ENCODE data around the gene PRR3.
"Not testable (repeated sequence)": the region's sequence is repeated elsewhere in the genome, so short reads cannot be mapped to it uniquely, and the experiment has no call there.

PRR3 gene

DNA sequence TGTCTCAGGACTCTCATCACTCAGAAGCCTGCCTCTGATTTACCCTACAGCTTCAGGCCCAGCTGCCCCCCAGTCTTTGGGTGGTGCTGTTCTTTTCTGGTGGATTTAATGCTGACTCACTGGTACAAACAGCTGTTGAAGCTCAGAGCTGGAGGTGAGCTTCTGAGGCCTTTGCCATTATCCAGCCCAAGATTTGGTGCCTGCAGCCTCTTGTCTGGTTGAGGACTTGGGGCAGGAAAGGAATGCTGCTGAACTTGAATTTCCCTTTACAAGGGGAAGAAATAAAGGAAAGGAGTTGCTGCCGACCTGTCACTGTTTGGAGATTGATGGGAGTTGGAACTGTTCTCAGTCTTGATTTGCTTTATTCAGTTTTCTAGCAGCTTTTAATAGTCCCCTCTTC is 33.9 kb downstream of the PRR3 start:
- H3K4me3 ChIP-seq (ENCODE audit: low read depth, low read length) = no peak overlapping the region
- in situ Hi-C loops (cut with HindIII; ENCODE audit: low sequenced_read_pairs) = no loop called here
- TF ChIP-seq, protein P1, sequence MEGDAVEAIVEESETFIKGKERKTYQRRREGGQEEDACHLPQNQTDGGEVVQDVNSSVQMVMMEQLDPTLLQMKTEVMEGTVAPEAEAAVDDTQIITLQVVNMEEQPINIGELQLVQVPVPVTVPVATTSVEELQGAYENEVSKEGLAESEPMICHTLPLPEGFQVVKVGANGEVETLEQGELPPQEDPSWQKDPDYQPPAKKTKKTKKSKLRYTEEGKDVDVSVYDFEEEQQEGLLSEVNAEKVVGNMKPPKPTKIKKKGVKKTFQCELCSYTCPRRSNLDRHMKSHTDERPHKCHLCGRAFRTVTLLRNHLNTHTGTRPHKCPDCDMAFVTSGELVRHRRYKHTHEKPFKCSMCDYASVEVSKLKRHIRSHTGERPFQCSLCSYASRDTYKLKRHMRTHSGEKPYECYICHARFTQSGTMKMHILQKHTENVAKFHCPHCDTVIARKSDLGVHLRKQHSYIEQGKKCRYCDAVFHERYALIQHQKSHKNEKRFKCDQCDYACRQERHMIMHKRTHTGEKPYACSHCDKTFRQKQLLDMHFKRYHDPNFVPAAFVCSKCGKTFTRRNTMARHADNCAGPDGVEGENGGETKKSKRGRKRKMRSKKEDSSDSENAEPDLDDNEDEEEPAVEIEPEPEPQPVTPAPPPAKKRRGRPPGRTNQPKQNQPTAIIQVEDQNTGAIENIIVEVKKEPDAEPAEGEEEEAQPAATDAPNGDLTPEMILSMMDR (IDR thresholded peaks at IDR 0.05; ENCODE audit: low read depth, low read length, missing control alignments) = no peak
- DNase-seq (ENCODE audit: low read depth) = no peak

DNA sequence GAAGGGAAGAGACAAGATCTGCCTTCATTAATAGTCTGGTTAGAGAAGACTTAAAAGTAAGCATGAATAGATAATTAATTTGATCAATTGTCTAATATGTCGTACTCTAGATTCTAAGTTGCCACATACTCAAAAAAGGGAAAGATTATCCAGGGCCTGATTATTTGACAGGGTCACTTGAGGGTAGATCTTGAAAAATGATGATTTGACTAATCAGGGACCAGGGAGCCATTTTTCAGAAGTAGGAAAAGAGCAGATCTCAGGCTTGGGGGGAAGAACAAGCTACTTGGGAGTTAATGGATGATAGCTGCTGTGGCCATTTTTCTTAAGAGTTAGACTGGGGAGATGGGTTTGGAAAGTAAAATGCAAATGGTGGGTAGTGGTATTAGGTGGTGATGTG is 35.2 kb downstream of the PRR3 start:
- H3K4me3 ChIP-seq (ENCODE audit: low read depth, low read length) = no peak overlapping the region
- no peak for DNase-seq (ENCODE audit: low read depth)
- TF ChIP-seq, protein P1 (IDR thresholded peaks at IDR 0.05; ENCODE audit: low read depth, low read length, missing control alignments) = no peak
- in situ Hi-C loops (cut with HindIII; ENCODE audit: low sequenced_read_pairs) = no loop called here

DNA sequence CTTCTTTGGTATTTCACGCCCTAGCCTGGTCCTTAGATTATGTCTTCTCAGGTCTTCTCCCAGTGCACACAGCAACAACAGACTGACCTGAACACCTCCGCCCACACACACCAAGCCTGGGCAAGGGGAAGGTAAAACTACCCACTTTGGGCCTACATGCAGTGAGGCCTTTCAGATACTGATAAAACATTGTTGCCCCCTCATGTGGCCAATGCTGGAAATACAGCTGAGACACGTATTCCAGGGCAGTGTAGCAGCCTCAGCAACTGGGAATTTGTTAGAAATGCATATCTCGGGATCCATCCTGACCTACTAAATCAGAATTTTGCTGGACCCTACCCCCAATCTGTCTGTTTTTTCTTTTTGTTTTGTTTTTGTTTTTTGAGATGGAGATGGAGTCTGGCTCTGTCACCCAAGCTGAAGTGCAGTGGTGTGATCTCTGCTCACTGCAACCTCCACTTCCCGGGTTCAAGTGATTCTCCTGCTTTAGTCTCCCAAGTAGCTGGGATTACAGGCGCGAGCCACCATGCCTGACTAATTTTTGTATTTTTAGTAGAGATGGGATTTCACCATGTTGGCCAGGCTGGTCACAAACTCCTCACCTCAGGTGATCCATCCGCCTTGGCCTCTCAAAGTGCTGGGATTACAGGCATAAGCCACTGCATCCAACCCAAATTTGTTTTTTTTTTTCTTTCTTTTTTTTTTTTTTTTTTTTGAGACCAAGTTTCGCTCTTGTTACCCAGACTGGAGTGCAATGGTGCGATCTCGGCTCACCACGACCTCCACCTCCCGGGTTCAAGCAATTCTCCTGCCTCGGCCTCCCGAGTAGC is 40.4 kb downstream of the PRR3 start:
- TF ChIP-seq, protein P1 (IDR thresholded peaks at IDR 0.05; ENCODE audit: low read depth, low read length, missing control alignments) = peak; percentile 80
- in situ Hi-C loops (cut with HindIII; ENCODE audit: low sequenced_read_pairs); H3K4me3 ChIP-seq (ENCODE audit: low read depth, low read length): not testable (repeated sequence)
- DNase-seq (ENCODE audit: low read depth) = peak; percentile 58

DNA sequence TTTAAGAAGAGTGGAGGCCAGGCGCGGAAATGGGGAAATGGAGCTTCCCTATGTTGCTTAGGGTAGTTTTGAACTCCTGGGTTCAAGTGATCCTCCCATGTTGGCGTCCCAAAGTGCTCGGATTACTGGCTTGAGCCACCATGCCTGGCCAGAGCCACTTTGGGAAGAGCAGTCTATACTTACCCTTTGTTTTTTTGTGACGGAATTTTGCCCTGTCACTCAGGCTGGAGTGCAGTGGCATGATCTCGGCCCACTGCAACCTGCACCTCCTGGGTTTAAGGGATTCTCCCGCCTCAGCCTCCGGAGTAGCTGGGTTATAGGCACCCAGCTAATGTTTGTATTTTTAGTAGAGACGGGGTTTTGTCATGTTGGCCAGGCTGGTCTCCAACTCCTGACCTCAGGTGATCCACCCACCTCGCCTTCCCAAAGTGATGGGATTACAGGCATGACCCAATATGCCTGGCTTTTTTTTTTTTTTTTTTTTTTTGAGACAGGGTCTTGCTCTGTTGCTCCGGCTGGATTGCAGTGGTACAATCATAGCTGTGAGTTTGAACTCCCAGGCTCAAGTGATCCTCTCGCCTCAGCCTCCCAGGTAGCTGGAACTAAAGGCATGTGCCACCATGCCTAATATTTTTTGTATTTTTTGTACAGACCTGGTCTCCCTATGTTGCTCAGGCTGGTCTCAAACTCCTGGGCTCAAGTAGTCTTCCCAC is 42.0 kb downstream of the PRR3 start:
- no peak overlapping the region for H3K4me3 ChIP-seq (ENCODE audit: low read depth, low read length)
- in situ Hi-C loops (cut with HindIII; ENCODE audit: low sequenced_read_pairs) = no loop called here
- TF ChIP-seq, protein P1 (IDR thresholded peaks at IDR 0.05; ENCODE audit: low read depth, low read length, missing control alignments) = no peak
- no peak for DNase-seq (ENCODE audit: low read depth)

DNA sequence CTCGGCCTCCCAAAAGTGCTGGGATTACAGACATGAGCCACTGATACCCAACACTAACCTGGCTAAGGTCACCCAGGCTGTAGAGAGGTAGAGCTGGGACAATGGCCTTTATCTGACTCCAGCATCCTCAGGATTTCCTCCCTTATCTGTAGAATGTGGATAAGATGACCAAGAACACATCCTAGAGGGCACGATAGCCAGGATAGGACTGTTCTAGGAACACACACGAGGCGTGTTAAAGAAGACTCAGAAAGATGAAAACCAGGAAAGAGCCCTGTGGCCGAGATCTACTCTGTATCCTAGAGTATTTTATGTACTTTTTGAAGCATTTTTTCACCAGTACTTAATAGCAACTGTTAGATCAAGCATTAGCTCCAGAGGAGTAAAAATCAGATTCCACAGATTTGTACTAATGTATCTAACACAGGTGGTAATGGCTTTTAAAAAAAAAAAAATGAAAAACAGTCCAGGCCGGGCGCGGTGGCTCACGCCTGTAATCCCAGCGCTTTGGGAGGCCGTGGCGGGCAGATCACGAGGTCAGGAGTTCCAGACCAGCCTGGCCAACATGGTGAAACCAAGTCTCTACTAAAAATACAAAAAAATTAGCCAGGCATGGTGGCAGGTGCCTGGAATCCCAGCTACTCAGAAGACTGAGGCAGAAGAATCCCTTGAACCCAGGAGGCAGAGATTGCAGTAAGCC is 42.7 kb downstream of the PRR3 start:
- DNase-seq (ENCODE audit: low read depth) = no peak
- in situ Hi-C loops (cut with HindIII; ENCODE audit: low sequenced_read_pairs) = no loop called here
- TF ChIP-seq, protein P1 (IDR thresholded peaks at IDR 0.05; ENCODE audit: low read depth, low read length, missing control alignments) = no peak
- no peak overlapping the region for H3K4me3 ChIP-seq (ENCODE audit: low read depth, low read length)

DNA sequence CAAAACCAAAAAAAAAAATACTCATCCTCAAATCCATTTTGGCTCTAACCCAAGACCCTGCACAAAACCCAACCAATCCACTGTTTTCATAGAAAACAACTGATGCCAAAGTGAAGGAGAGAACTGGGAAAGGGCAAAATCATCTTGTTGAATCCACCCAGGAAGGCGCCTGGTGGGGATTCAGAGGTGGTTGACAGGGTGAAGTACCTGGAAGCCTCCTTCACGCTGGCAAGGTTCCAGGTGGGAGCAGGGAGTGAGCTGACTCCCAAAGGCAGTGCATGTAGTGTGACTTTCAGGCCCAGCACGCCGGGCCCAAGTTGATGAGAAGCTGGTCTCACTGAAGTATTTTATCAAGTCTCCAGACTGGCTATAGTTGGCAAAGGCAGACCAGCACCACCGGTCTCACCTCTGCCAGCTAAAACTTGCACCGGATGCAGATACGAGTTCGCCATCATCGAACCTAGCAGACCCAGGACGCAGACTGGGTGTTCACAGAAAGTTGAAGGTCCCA is 43.4 kb downstream of the PRR3 start:
- in situ Hi-C loops (cut with HindIII; ENCODE audit: low sequenced_read_pairs) = no loop called here
- H3K4me3 ChIP-seq (ENCODE audit: low read depth, low read length) = no peak overlapping the region
- no peak for DNase-seq (ENCODE audit: low read depth)
- TF ChIP-seq, protein P1 (IDR thresholded peaks at IDR 0.05; ENCODE audit: low read depth, low read length, missing control alignments) = no peak

Measured in astrocyte of the cerebellum (primary cell).